ENCODE results near the gene CD247. TPM values are rescaled to one million over a fixed set of nuclear protein-coding genes. Genes with fewer than 3 reads are reported as not detected.

The CD247 gene
- total RNA-seq, 1 donor from 2014 or later = 1.3 TPM

DNA sequence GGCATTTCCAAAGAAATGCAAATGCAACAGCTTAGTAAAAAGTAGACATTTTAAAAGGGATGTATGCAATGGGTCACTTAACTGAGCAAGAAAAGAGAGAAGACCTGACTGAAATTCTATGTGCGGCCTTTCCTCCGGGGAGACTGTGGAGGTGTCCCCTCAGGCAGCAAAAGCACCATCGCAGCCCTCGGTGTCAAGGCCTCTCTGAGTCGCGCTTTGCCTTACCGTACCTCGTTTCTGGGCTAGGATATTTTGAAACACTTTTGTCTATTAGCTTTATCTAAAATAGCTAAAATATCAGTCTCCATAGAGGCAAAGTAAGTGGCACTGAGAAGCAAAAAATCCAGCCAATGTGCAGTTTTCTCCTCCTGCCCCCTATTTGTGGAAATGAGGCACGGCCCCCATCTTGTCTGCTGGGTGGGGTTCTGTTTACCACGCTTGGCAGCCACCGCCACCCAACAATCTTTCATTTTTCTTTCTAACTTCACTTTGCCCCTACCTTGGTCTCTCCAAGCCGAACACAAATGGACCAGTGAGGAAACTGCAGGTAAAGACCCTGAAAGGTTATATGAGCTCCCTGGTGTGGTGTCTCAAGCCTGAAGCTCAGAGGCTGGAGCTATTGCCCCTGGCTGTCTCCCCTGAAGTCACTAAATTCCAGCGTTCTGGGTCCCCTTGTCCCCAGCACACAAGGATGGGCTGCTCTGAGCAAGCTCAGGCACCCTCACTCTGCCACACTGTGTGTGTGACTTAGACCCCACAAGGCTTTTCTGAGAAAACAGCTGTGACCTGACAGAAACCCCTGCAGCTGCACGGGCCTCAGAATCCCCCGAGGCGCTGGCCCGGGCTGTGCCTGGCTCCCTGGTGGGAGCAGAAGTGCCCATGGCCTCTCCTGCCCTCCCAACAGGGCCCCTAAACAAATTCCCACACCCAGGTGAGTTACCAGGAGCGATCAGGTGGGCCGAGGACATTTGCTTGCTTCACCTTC, 1.6 kb downstream of the CD247 start:
- Histone ChIP-seq H3K4me2 (no peak overlapping the region), H3K4me3 (no peak overlapping the region), H3K27ac (no peak overlapping the region), H3K36me3 (no peaks in the 10 kb centered on the region), H2AFZ (replicated peaks) (peak overlapping the region; percentile 9), H3F3A (ENCODE audit: low read depth) (no peaks in the 10 kb centered on the region), H3K79me2 (ENCODE audit: low read depth) (no peaks in the 10 kb centered on the region), H3K9ac (no peak overlapping the region), H3K4me1 (no peaks in the 10 kb centered on the region), H4K20me1 (ENCODE audit: low read depth) (no peaks in the 10 kb centered on the region), H3K9me3 (ENCODE audit: low read depth) (no peaks in the 10 kb centered on the region), H3K27me3 (no peaks in the 10 kb centered on the region)
- no peak for DNase-seq (ENCODE audit: low spot score)
- peaks cover 1% of the 10 kb centered on the region for H3K9me3 Mint-ChIP-seq
- peaks cover 2% of the 10 kb centered on the region for H3K27me3 Mint-ChIP-seq (ENCODE audit: insufficient read depth, low read depth)
- peaks cover 41% of the 10 kb centered on the region for H3K4me1 Mint-ChIP-seq
- peak overlapping the region; percentile 66 for H3K27ac Mint-ChIP-seq
- no peak overlapping the region for H3K4me3 Mint-ChIP-seq
- TF ChIP-seq, protein P1, sequence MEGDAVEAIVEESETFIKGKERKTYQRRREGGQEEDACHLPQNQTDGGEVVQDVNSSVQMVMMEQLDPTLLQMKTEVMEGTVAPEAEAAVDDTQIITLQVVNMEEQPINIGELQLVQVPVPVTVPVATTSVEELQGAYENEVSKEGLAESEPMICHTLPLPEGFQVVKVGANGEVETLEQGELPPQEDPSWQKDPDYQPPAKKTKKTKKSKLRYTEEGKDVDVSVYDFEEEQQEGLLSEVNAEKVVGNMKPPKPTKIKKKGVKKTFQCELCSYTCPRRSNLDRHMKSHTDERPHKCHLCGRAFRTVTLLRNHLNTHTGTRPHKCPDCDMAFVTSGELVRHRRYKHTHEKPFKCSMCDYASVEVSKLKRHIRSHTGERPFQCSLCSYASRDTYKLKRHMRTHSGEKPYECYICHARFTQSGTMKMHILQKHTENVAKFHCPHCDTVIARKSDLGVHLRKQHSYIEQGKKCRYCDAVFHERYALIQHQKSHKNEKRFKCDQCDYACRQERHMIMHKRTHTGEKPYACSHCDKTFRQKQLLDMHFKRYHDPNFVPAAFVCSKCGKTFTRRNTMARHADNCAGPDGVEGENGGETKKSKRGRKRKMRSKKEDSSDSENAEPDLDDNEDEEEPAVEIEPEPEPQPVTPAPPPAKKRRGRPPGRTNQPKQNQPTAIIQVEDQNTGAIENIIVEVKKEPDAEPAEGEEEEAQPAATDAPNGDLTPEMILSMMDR (IDR thresholded peaks at IDR 0.05) = no peak
- TF ChIP-seq EZH2 (IDR thresholded peaks at IDR 0.05) = no peak
- no peak for TF ChIP-seq EZH2phosphoT487 (IDR thresholded peaks at IDR 0.05)
- H3K36me3 Mint-ChIP-seq = no peaks in the 10 kb centered on the region

DNA sequence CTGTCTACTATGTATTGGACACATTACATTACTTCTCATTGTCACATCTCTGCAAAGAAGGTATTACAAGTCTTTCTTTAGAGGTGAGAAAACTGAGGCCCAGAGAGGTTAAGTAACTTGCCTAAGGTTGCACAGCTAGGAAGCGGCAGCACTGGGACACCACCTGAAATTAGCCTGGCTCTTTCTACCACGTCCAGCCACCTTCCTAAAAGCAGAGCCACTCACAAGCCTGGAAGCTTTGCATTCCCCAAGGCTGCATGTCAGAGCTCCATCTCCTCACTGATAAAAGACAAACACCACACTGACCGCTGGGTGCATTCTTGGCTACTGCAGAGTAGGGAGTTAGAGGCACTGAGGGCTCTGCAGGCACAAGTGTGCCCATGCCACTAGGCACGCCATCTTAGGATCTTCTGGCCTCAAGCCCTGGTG, 2.4 kb downstream of the CD247 start:
- no peaks in the 10 kb centered on the region for H3K4me1 ChIP-seq
- H3F3A ChIP-seq (ENCODE audit: low read depth) = no peaks in the 10 kb centered on the region
- no peaks in the 10 kb centered on the region for H3K27me3 ChIP-seq
- DNase-seq (ENCODE audit: low spot score) = no peak
- H3K4me2 ChIP-seq = no peak overlapping the region
- Mint-ChIP-seq H3K36me3 (no peaks in the 10 kb centered on the region), H3K27me3 (ENCODE audit: insufficient read depth, low read depth) (peaks cover 3% of the 10 kb centered on the region), H3K4me1 (peaks cover 46% of the 10 kb centered on the region), H3K4me3 (no peak overlapping the region), H3K27ac (peak overlapping the region; percentile 66), H3K9me3 (no peaks in the 10 kb centered on the region)
- H3K9ac ChIP-seq = no peak overlapping the region
- peak overlapping the region; percentile 9 for H2AFZ ChIP-seq (replicated peaks)
- no peak overlapping the region for H3K27ac ChIP-seq
- no peak overlapping the region for H3K4me3 ChIP-seq
- H3K36me3 ChIP-seq = no peaks in the 10 kb centered on the region
- H4K20me1 ChIP-seq (ENCODE audit: low read depth) = no peaks in the 10 kb centered on the region
- TF ChIP-seq, protein P1 (IDR thresholded peaks at IDR 0.05) = no peak
- TF ChIP-seq EZH2phosphoT487 (IDR thresholded peaks at IDR 0.05) (no peak), EZH2 (IDR thresholded peaks at IDR 0.05) (no peak)
- H3K9me3 ChIP-seq (ENCODE audit: low read depth) = no peaks in the 10 kb centered on the region
- H3K79me2 ChIP-seq (ENCODE audit: low read depth) = no peaks in the 10 kb centered on the region

DNA sequence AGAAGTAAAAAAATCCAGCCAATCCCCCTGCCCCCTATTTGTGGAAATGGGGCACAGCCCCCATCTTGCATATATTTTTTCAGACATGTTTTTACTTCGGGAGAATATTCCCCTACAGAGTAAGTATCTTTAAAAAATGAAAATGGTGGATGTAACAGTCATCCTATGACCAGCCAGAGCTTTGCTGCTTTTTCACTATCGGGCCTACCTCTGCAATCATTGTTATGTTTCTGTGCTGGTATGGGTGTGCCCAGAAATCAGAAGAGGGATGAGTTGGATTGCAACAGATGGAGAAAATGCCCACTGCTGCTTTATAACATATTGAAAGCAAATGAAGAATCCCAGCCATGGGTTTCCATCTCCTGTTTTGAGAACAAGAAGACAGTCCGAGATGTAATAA, 2.9 kb downstream of the CD247 start:
- Histone ChIP-seq H3K4me2 (no peak overlapping the region), H3K4me3 (no peak overlapping the region), H3K9me3 (ENCODE audit: low read depth) (no peaks in the 10 kb centered on the region), H3K27me3 (no peaks in the 10 kb centered on the region), H3K4me1 (no peaks in the 10 kb centered on the region), H3K79me2 (ENCODE audit: low read depth) (no peaks in the 10 kb centered on the region), H2AFZ (replicated peaks) (no peak overlapping the region), H3K36me3 (no peaks in the 10 kb centered on the region), H3K9ac (no peak overlapping the region), H3F3A (ENCODE audit: low read depth) (no peaks in the 10 kb centered on the region), H4K20me1 (ENCODE audit: low read depth) (no peaks in the 10 kb centered on the region), H3K27ac (no peak overlapping the region)
- Mint-ChIP-seq H3K36me3 (no peaks in the 10 kb centered on the region), H3K4me1 (peaks cover 51% of the 10 kb centered on the region), H3K9me3 (no peaks in the 10 kb centered on the region), H3K4me3 (no peak overlapping the region), H3K27me3 (ENCODE audit: insufficient read depth, low read depth) (peaks cover 7% of the 10 kb centered on the region), H3K27ac (no peak overlapping the region)
- no peak for DNase-seq (ENCODE audit: low spot score)
- TF ChIP-seq EZH2phosphoT487 (IDR thresholded peaks at IDR 0.05) = no peak
- TF ChIP-seq EZH2 (IDR thresholded peaks at IDR 0.05) = no peak

DNA sequence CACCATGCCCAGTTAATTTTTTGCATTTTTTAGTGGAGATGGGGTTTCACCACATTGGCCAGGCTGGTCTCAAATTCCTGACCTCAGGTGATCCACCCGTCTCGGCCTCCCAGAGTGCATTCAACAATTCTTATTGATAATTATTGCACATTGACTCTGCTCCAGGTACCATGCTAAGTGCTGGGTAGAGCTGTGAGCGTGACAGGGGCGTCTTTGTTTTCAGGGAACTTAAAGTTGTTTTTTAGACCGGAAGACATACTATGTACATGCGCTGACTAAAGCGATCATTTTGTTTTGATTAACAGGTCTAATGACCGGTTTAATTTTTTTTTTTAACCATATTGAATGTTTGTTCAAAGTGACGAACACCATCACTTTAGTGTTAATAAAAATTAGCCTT, 4.0 kb downstream of the CD247 start:
- no peak overlapping the region for H3K4me3 ChIP-seq
- H3K9me3 Mint-ChIP-seq = no peaks in the 10 kb centered on the region
- no peak overlapping the region for H3K9ac ChIP-seq
- no peaks in the 10 kb centered on the region for H4K20me1 ChIP-seq (ENCODE audit: low read depth)
- H3K4me2 ChIP-seq = no peak overlapping the region
- no peaks in the 10 kb centered on the region for H3K79me2 ChIP-seq (ENCODE audit: low read depth)
- H2AFZ ChIP-seq (replicated peaks) = no peak overlapping the region
- no peak overlapping the region for H3K27ac Mint-ChIP-seq
- no peak for DNase-seq (ENCODE audit: low spot score)
- no peaks in the 10 kb centered on the region for H3K9me3 ChIP-seq (ENCODE audit: low read depth)
- no peak overlapping the region for H3K27ac ChIP-seq
- H3K4me3 Mint-ChIP-seq = no peak overlapping the region
- TF ChIP-seq EZH2phosphoT487 (IDR thresholded peaks at IDR 0.05) = no peak
- no peak for TF ChIP-seq EZH2 (IDR thresholded peaks at IDR 0.05)
- TF ChIP-seq, protein P1 (IDR thresholded peaks at IDR 0.05) = no peak
- no peaks in the 10 kb centered on the region for H3F3A ChIP-seq (ENCODE audit: low read depth)
- peaks cover 61% of the 10 kb centered on the region for H3K4me1 Mint-ChIP-seq
- peaks cover 8% of the 10 kb centered on the region for H3K27me3 Mint-ChIP-seq (ENCODE audit: insufficient read depth, low read depth)
- no peaks in the 10 kb centered on the region for H3K4me1 ChIP-seq
- H3K36me3 ChIP-seq = no peaks in the 10 kb centered on the region
- no peaks in the 10 kb centered on the region for H3K27me3 ChIP-seq
- no peaks in the 10 kb centered on the region for H3K36me3 Mint-ChIP-seq
